Measurements from ENCODE around the gene BRSK2. TPM values are rescaled to one million over a fixed set of nuclear protein-coding genes. Genes with fewer than 3 reads are reported as not detected.

BRSK2 gene
- total RNA-seq, 1 donor from 2014 or later = 1.5 TPM

DNA sequence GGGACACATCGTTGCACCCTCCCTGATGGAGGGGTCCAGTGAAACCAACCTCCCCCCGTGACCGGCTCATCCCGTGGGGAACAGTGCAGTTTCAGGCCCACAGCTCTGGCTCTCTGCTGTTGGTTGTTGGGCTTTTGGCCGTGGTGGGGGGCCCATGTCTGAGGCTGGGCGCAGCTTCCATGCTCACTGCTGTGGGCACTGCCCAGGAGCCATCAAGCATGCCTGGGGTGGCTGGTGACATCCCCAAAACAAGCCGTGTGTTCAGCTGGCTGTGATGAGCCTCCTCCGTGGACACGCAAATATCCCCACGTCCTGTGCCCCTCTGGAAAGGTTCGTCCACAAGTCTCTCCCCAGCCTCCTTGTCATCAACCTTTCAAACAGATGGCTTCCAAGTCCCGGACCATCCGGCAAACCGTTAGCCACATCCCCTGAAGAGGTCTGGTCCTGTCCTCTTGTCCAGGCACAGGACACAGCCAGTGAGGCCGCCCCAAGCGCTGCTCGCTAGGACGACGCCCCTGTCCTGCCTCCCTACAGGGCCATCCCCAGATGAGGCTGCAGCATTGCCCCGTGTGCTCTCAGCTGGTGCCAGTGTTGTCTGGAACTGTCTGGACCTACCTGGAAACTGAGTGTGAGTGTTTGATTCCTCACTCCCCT, 29.4 kb upstream of the BRSK2 start:
- H3K4me1 Mint-ChIP-seq (ENCODE audit: low read depth) = no peaks in the 10 kb centered on the region
- intact Hi-C loops (cut with micrococcal nuclease) = no loop called here
- H3K27ac Mint-ChIP-seq = no peak overlapping the region
- no peaks in the 10 kb centered on the region for H3K9me3 Mint-ChIP-seq
- DNase-seq (ENCODE audit: low spot score) = no peak
- no peak overlapping the region for H3K4me3 Mint-ChIP-seq (ENCODE audit: low read depth)
- H3K27me3 Mint-ChIP-seq (ENCODE audit: low read depth) = no peaks in the 10 kb centered on the region
- no peaks in the 10 kb centered on the region for H3K36me3 Mint-ChIP-seq (ENCODE audit: low read depth)

DNA sequence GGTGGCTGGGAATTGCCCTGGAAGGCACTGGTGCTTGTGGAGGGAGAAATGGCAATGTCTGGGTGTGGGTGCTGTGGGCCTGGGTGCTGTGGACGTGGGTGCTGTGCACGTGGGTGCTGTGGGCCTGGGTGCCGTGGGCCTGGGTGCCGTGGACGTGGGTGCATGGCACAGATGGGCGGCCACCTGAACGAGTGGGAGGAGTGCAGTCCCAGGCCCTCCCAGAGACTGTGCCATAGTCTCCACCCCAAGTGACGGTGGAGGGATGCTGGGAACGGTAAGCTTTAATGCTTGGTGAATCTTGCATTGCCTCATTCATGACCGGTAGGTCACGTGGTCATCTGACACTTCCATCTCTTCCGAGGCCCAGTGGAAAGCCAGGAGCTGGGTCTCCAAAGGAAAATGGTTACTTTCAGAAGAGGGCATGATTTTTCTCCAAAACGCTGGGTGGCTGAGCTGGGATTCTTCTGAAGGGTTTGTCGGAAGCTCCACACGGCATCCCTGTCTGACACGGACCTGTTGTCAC, 28.8 kb upstream of the BRSK2 start:
- no peaks in the 10 kb centered on the region for H3K36me3 Mint-ChIP-seq (ENCODE audit: low read depth)
- H3K4me3 Mint-ChIP-seq (ENCODE audit: low read depth) = no peak overlapping the region
- H3K27me3 Mint-ChIP-seq (ENCODE audit: low read depth) = no peaks in the 10 kb centered on the region
- no peak for DNase-seq (ENCODE audit: low spot score)
- H3K27ac Mint-ChIP-seq = no peak overlapping the region
- intact Hi-C loops (cut with micrococcal nuclease) = no loop called here
- H3K4me1 Mint-ChIP-seq (ENCODE audit: low read depth) = no peaks in the 10 kb centered on the region
- no peaks in the 10 kb centered on the region for H3K9me3 Mint-ChIP-seq

DNA sequence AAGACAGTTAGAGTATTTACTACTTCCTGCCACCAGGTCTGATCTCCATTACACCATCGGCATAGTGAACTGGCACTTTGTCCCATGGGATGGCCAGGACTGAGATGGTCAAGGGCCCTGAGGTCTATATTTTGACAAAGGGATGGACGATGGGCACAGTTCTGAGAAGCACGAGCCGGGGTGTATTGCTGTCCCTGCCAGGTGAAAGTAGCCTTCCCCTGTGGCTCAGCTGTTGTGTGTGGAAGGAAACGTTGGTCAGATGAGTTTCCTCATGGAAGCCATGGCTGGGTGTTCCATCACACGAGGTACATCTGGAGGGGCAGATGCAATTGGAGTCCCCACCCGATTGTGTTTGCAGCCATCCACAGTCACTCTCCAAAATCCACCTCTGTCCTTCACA, 27.9 kb upstream of the BRSK2 start:
- DNase-seq (ENCODE audit: low spot score) = no peak
- intact Hi-C loops (cut with micrococcal nuclease) = no loop called here
- Mint-ChIP-seq H3K4me1 (ENCODE audit: low read depth) (no peaks in the 10 kb centered on the region), H3K9me3 (no peaks in the 10 kb centered on the region), H3K4me3 (ENCODE audit: low read depth) (no peak overlapping the region), H3K36me3 (ENCODE audit: low read depth) (no peaks in the 10 kb centered on the region), H3K27me3 (ENCODE audit: low read depth) (no peaks in the 10 kb centered on the region), H3K27ac (no peak overlapping the region)

DNA sequence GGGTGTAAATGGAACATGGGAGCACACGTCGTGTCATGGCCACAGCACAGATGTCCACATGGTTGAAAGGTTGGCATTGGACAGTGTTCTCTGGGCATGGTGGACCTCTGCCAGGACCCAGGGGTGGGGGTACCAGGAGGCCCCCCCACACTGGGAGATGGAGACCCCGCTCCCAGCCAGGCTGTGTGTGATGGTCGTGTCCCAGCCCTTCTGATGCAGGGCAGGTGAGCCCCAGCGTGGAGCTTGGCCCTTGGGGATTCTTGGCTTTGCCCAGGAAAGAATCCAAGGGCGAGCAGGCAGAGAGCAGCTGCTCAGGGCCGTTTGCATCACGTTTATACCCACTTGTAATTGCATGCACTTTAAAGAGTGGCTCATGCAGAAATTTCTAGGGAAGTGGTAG, 22.0 kb upstream of the BRSK2 start:
- intact Hi-C loops (cut with micrococcal nuclease) = no loop called here
- DNase-seq (ENCODE audit: low spot score) = no peak
- Mint-ChIP-seq H3K4me1 (ENCODE audit: low read depth) (no peaks in the 10 kb centered on the region), H3K27me3 (ENCODE audit: low read depth) (no peaks in the 10 kb centered on the region), H3K4me3 (ENCODE audit: low read depth) (no peak overlapping the region), H3K9me3 (no peaks in the 10 kb centered on the region), H3K36me3 (ENCODE audit: low read depth) (no peaks in the 10 kb centered on the region), H3K27ac (no peak overlapping the region)

DNA sequence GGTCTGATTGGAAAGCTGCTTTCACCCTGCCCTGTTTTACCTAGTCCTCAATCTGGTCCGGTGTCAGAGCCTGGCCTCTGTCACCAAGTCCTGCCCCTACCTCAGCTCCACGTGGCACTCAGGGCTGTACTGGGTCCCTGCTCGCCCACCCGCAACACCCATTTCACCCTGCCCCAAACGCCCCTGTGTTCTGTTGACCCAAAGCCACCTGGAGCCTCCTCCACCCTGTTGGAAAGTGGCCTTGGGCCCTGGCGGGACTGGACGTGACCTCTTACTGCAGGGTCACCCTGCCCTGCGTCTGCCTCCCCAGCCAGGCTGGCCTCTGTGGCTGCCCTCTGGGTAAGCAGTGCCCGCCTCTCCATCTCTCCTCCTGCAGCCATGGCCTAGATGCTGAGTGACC, 21.5 kb upstream of the BRSK2 start:
- Mint-ChIP-seq H3K9me3 (no peaks in the 10 kb centered on the region), H3K4me1 (ENCODE audit: low read depth) (no peaks in the 10 kb centered on the region), H3K36me3 (ENCODE audit: low read depth) (no peaks in the 10 kb centered on the region), H3K27ac (no peak overlapping the region), H3K27me3 (ENCODE audit: low read depth) (no peaks in the 10 kb centered on the region), H3K4me3 (ENCODE audit: low read depth) (no peak overlapping the region)
- no peak for DNase-seq (ENCODE audit: low spot score)
- intact Hi-C loops (cut with micrococcal nuclease) = no loop called here

DNA sequence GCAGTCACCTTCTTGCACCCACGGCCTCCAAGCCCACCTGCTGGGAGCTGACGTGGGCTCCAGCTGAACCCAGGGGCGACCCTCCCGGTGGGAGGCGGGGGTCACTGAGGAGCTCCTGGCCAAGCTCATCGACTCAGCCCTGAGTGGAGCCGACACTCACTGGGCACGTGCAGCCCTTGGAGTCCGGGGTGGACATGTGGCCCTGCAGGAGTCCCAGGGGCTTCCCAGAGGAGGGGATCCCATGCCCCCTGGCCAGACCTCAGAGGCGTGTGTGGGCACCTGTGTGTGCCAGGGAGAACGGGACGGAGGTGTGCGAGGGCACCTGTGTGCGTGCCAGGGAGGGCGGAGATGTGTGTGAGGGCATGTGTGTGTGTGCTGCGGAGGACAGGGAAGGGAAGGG, 20.8 kb upstream of the BRSK2 start:
- DNase-seq (ENCODE audit: low spot score) = no peak
- Mint-ChIP-seq H3K27ac (no peak overlapping the region), H3K4me3 (ENCODE audit: low read depth) (no peak overlapping the region), H3K4me1 (ENCODE audit: low read depth) (no peaks in the 10 kb centered on the region), H3K9me3 (no peaks in the 10 kb centered on the region), H3K27me3 (ENCODE audit: low read depth) (no peaks in the 10 kb centered on the region), H3K36me3 (ENCODE audit: low read depth) (no peaks in the 10 kb centered on the region)
- intact Hi-C loops (cut with micrococcal nuclease) = no loop called here

DNA sequence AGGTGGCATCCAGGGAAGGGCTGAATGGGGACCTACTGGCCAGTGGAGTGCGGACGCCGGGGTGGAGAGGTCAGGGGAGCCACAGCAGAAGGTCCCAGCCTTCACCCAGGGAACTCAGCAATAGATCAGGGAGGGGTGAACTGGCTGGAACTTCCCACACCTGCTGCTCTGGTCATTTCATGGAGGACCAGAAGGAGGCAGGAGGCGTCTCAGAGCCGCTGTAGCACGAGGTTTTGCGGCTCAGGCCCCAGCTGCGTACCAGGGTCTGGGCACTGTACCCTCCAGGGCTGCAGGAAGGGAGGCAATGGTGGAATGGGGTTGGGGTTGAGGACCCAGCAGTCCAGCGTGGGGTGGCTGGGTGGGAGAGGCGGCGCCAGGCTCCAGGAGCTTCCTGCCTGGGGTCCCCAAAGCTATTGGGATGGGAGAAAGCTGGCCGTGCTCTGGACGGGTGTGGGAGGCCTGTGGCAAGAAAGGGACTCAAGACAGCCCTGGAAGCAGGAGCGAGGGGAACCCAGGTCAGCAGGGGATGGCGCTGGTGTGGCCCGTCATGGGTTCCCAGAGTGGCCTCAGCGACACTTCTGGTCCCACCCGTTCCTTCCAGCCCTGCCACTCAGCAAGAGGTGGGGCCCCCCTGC, 20.2 kb upstream of the BRSK2 start:
- no peak overlapping the region for H3K4me3 Mint-ChIP-seq (ENCODE audit: low read depth)
- H3K27ac Mint-ChIP-seq = no peak overlapping the region
- H3K36me3 Mint-ChIP-seq (ENCODE audit: low read depth) = no peaks in the 10 kb centered on the region
- no peaks in the 10 kb centered on the region for H3K27me3 Mint-ChIP-seq (ENCODE audit: low read depth)
- intact Hi-C loops (cut with micrococcal nuclease) = no loop called here
- no peaks in the 10 kb centered on the region for H3K4me1 Mint-ChIP-seq (ENCODE audit: low read depth)
- no peaks in the 10 kb centered on the region for H3K9me3 Mint-ChIP-seq
- DNase-seq (ENCODE audit: low spot score) = no peak

DNA sequence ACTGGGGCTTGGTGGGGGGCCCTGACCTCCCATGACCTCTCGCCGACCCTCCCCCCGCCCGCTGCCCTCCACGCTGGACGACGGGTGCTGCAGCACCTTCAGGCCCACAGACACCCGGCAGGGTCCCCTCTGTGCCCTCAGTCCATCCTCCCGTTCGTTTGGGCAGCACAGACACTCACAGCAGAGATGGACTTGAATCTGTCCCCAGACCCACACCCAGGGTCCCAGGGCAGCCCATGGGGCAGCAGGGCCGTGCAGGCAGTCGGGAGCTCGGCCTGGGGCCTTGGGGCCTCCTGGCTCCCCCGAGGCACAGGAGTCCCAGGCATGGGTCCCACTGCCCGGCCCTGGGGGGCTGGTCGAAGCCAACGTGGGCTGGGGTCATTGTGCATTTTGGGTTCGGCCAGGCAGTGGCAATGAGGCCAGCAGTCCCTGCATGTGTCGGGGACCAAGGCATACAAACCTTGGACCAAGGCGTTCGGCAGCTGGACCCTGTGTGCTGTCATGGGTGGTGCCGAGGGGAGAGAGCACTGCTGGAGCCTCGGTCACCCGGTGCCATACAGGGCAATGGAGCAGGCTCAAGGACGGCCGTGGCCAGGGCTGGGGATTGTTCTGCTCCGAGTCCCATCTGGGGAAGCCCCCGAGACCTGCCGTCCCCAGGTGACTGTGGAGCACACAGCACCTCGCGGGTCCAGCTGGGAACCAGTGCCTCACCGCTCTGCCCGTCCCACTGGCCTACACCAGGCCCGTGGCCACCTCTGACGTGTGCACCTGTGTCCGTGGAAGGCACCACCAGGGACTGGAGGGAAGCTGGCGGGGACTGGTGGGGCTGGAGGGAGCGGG, 19.3 kb upstream of the BRSK2 start:
- Mint-ChIP-seq H3K4me3 (ENCODE audit: low read depth) (no peak overlapping the region), H3K27ac (no peak overlapping the region), H3K4me1 (ENCODE audit: low read depth) (no peaks in the 10 kb centered on the region), H3K27me3 (ENCODE audit: low read depth) (no peaks in the 10 kb centered on the region), H3K9me3 (no peaks in the 10 kb centered on the region), H3K36me3 (ENCODE audit: low read depth) (no peaks in the 10 kb centered on the region)
- DNase-seq (ENCODE audit: low spot score) = no peak
- intact Hi-C loops (cut with micrococcal nuclease) = no loop called here

DNA sequence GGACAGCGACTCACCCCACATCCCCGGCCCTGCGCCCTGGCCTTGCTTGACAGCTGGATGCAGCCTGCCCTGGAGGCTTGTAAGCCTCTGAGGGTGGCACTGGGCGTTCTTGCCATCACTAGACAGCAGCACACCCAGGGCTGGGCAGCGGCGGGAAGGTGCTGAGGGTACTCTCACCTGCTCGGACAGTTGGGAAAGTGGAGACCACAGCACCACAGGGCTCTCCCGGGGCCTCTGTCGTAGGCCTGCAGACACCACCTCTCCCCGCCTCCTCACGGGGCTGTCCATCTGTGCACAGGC, 18.8 kb upstream of the BRSK2 start:
- DNase-seq (ENCODE audit: low spot score) = no peak
- intact Hi-C loops (cut with micrococcal nuclease) = no loop called here
- H3K27ac Mint-ChIP-seq = no peak overlapping the region
- no peaks in the 10 kb centered on the region for H3K27me3 Mint-ChIP-seq (ENCODE audit: low read depth)
- no peaks in the 10 kb centered on the region for H3K36me3 Mint-ChIP-seq (ENCODE audit: low read depth)
- H3K4me1 Mint-ChIP-seq (ENCODE audit: low read depth) = no peaks in the 10 kb centered on the region
- H3K4me3 Mint-ChIP-seq (ENCODE audit: low read depth) = no peak overlapping the region
- no peaks in the 10 kb centered on the region for H3K9me3 Mint-ChIP-seq

DNA sequence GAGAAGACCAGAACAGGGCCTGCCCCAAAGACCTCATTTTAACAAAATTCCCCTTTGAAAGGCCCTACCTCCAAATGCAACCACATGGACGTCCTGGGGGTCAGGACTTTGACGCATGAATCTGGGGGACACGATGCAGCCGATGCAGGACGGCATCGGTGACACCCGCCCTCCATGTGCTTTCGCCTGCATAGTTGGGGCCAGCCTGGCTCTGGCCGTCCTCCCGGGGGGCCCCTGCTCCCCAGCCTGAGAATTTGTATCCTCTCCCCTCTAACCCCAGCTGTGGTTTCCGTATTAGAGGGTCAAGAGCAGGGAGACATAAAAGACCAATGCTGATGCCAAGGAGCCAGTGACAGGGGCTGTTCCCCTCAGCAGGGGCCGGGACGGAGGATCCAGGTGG, 18.4 kb upstream of the BRSK2 start:
- Mint-ChIP-seq H3K4me1 (ENCODE audit: low read depth) (no peaks in the 10 kb centered on the region), H3K27ac (no peak overlapping the region), H3K36me3 (ENCODE audit: low read depth) (no peaks in the 10 kb centered on the region), H3K9me3 (no peaks in the 10 kb centered on the region), H3K27me3 (ENCODE audit: low read depth) (no peaks in the 10 kb centered on the region), H3K4me3 (ENCODE audit: low read depth) (no peak overlapping the region)
- DNase-seq (ENCODE audit: low spot score) = no peak
- intact Hi-C loops (cut with micrococcal nuclease) = no loop called here

DNA sequence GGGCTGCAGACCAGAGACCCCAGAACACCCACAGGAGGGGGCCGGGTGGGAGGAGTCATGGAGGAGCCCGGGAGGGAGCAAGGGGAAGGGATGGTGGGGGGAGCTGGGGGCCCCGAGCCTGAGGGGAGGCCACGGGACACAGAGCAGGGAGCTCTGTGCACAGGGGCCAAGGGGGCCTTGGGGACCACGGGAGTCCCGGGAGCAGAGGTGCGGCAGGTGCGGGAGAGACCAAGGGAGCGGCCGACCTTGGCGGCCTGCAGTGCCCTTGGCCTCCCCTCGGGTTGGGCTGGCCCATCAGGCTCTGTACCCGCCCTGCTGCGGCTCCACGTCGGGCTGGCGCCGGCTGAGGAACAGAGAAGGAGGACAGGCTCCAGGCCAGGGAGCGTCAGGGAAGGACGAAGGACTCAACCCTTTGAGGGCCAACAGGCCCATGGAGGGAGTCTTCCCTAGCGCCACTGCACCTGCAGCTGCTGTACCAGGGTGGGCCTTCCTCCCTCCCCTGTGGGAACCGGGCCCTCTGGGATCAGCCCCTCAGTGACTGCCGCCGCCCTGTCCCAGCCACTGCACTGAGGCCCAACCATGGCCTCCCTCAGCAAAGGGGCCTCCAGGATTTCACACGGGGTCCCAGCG, 17.8 kb upstream of the BRSK2 start:
- Mint-ChIP-seq H3K27me3 (ENCODE audit: low read depth) (no peaks in the 10 kb centered on the region), H3K4me1 (ENCODE audit: low read depth) (no peaks in the 10 kb centered on the region), H3K9me3 (no peaks in the 10 kb centered on the region), H3K27ac (no peak overlapping the region), H3K4me3 (ENCODE audit: low read depth) (no peak overlapping the region), H3K36me3 (ENCODE audit: low read depth) (no peaks in the 10 kb centered on the region)
- DNase-seq (ENCODE audit: low spot score) = no peak
- intact Hi-C loops (cut with micrococcal nuclease) = no loop called here

DNA sequence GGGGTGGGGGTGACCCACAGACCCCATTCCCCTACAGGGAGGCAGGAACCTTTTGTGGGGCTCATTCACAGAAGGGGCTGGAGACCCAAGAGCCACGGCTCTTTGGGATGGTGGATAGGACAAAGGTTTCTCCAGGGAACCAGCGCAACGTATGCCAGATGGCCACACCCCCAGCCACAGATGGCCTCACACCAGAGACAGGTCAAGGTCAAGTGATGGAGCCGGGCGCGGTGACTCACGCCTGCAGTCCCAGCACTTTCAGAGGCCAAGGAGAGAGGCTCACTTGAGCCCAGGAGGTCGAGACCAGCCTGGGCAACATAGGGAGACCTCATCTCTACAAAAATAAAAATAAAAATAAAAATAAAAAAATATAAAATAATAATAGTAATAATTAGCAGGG, 17.1 kb upstream of the BRSK2 start:
- Mint-ChIP-seq H3K27me3 (ENCODE audit: low read depth) (no peaks in the 10 kb centered on the region), H3K36me3 (ENCODE audit: low read depth) (no peaks in the 10 kb centered on the region), H3K4me3 (ENCODE audit: low read depth) (no peak overlapping the region), H3K9me3 (no peaks in the 10 kb centered on the region), H3K4me1 (ENCODE audit: low read depth) (no peaks in the 10 kb centered on the region), H3K27ac (no peak overlapping the region)
- DNase-seq (ENCODE audit: low spot score) = no peak
- intact Hi-C loops (cut with micrococcal nuclease) = no loop called here
